Measurements from ENCODE around the gene KIT.

- no peak for TF ChIP-seq CTCF (IDR thresholded peaks at IDR 0.05; ENCODE audit: insufficient read depth, low read length)
- TF ChIP-seq, protein P1, sequence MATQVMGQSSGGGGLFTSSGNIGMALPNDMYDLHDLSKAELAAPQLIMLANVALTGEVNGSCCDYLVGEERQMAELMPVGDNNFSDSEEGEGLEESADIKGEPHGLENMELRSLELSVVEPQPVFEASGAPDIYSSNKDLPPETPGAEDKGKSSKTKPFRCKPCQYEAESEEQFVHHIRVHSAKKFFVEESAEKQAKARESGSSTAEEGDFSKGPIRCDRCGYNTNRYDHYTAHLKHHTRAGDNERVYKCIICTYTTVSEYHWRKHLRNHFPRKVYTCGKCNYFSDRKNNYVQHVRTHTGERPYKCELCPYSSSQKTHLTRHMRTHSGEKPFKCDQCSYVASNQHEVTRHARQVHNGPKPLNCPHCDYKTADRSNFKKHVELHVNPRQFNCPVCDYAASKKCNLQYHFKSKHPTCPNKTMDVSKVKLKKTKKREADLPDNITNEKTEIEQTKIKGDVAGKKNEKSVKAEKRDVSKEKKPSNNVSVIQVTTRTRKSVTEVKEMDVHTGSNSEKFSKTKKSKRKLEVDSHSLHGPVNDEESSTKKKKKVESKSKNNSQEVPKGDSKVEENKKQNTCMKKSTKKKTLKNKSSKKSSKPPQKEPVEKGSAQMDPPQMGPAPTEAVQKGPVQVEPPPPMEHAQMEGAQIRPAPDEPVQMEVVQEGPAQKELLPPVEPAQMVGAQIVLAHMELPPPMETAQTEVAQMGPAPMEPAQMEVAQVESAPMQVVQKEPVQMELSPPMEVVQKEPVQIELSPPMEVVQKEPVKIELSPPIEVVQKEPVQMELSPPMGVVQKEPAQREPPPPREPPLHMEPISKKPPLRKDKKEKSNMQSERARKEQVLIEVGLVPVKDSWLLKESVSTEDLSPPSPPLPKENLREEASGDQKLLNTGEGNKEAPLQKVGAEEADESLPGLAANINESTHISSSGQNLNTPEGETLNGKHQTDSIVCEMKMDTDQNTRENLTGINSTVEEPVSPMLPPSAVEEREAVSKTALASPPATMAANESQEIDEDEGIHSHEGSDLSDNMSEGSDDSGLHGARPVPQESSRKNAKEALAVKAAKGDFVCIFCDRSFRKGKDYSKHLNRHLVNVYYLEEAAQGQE (IDR thresholded peaks at IDR 0.05; ENCODE audit: insufficient replicate concordance, low read depth): no peak
- no peak for TF ChIP-seq GABPA (IDR thresholded peaks at IDR 0.05; ENCODE audit: low read depth)
- no peak for TF ChIP-seq POLR2AphosphoS5 (IDR thresholded peaks at IDR 0.05; ENCODE audit: low read depth)
These were observed 124.0 kb downstream of the KIT start for GRCh38 chr4:54781756-54782155.

Data from HL-60 (cell line).